Activated T-helper 1 cell treated with anti-CD3 and anti-CD28 coated beads, Interleukin-2, amount 50 U/mL, for 16 hours (primary cell): ENCODE measurements around the gene TMED3.
"Not testable (repeated sequence)": the region's sequence is repeated elsewhere in the genome, so short reads cannot be mapped to it uniquely, and the experiment has no call there.

Experiments
- DNase-seq, 2 donors: peaks; one replicate each; pipeline ENCODE4 v3.0.0-alpha.2; 2020; ENCODE audit warnings: low read depth in 1 of 2, low spot score in 1 of 2

TMED3 gene

DNA sequence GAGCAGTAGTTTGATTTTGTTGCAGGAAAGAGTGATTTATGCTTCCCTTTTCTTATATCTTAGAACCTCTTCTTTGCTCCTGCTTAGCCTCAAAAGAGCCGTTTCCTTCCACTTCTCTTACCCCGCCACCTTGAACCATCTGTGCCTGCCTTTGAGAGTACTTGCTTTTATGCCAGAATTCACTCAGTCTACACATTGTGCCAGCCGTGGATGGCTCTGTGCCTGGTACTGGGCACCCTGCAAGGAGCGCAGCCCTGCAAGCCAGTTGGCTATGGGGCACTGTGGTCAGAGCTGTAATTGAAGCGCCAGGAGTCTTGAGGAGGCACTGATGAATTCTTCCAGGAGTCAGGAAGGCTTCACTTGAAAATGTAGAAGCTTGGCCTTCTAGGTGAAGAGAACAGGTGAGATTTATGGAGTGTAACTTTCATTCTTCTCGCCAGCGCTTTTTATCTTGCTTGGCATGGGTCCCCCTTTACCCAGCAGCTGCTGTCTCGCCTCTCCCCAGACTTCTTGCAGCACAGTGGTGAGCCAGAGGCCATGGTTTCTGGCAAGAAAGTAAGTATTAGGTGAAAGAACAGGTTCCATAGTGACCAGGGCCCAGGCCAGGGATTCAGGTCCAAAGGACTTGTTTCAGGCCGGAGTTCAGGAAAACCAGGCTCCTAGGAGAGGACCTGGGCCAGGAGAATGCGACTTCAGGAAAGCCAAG lies 4.9 kb downstream of the TMED3 start:
- no peak for DNase-seq

GRCh38 chr15:79316864-79317263 lies 6.0 kb downstream of the TMED3 start:
- DNase-seq, result no peak

DNA sequence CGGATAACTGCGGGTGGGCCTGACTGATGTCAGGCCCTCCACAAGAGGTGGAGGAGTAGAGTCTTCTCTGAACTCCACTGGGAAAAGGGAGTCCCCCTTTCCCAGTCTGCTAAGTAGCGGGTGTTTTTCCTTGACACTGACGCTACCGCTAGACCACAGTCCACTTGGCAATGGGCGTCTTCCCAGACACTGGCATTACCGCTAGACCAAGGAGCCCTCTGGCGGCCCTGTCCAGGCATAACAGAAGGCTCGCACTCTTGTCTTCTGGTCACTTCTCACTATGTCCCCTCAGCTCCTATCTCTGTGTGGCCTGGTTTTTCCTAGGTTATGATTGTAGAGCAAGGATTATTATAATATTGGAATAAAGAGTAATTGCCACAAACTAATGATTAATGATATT lies 9.1 kb downstream of the TMED3 start:
- not testable (repeated sequence) for DNase-seq

DNA sequence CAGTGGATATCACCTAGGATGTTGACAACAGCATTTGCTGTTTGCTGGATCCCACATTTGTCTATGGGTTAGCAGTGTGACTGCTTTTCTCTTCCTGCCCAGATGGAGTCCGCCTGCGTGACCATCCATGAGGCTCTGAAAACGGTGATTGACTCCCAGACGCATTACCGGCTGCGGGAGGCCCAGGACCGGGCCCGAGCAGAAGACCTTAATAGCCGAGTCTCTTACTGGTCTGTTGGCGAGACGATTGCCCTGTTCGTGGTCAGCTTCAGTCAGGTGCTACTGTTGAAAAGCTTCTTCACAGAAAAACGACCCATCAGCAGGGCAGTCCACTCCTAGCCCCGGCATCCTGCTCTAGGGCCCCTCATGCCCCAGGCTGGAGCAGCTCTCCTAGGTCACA lies 11.0 kb downstream of the TMED3 start:
- DNase-seq, result no peak

DNA sequence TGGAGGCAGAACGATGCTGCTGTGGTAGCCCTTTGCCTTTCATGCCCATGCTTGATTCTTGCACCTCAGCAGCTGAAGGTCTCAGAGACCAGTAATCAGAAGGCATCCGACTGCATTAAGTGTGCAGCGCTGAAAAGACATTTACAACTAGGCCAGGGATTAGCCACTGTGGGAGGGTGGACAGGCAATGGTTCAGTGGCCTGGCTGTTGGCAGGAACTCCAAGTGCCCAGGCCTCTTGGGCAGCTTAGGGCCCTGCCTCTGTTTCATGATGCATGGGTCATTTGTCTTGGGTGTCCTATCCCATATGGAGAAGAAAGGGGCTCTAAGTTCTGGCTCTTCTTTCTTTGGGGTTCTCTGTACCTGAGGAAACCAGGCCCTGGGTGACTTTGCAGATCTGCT lies 11.4 kb downstream of the TMED3 start:
- DNase-seq, result no peak

DNA sequence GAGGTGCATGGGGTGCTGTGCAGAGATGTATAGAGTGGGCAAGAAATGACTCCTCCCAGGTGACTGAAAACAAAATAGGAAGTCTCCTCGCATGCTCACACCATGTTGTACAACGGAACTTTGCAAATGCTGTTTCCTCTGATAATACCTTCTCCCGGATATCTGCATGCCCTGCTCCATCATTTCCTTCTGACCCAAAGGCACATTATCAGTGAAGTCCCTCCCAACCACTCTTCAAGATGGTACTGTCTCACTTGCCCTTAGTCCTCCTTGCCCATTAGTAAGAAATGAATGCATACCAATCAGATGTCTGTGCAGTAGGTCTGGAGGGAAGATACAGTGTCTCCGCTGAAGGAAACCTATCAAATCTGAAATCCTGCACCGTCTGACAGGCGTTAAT lies 12.0 kb downstream of the TMED3 start:
- no peak for DNase-seq

- DNase-seq, result no peak
Measured at GRCh38 chr15:79329171-79329611, 18.3 kb downstream of the TMED3 start.

- no peak for DNase-seq
Measured at GRCh38 chr15:79332824-79333510, 22.1 kb downstream of the TMED3 start.

DNA sequence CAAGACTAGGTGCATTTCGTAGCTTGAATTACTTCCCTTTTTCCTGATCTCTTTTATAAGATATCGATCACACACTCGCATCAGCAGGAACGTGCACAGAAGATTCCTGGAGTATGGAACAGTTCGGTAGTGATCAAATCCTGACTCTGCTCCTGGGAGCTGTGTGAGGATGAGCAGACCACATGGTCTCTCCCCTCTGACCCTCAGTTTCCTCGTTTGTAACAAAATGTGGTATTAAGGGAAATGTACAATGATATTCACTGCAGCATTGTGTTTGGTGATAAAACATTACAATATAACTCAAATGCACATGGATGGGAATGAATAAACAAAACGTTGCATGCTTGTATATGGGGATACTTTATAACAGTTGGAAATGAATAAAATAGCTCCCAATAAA lies 26.7 kb downstream of the TMED3 start:
- DNase-seq, result no peak

DNA sequence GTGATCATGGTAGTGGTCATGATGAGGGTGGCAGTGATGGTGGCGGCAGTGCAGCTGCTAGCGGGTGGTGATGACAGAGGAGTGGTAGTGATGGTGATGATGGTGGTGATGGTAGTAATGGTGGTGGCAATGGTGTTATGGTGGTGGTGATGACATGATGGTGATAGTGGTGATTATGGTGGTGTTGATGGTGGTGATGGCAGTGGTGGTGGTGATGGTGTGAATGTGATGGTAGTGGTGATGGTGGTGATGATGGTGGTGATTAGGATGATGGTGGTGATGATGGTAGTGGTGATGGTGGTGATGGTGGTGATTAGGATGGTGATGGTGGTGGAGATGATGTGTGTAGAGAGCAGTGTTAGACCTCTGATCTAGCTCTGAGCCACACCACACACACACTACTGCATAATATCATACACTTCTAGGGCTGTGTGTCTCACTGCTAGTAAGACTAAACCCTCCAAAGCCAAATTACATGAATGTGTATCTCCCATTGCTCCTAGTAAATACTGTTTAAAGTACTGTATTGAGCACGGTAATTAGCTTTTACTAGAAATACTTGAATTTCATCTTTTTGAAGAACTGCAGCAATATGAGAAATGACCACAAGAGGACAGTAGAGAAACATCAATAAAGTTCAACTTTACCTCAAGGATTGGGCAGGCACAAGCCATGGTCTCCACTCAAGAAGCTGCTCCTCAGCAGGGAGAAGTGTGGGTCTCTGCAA lies 28.8 kb downstream of the TMED3 start:
- no peak for DNase-seq

- no peak for DNase-seq
Measured at GRCh38 chr15:79340315-79340602, 29.3 kb downstream of the TMED3 start.

DNA sequence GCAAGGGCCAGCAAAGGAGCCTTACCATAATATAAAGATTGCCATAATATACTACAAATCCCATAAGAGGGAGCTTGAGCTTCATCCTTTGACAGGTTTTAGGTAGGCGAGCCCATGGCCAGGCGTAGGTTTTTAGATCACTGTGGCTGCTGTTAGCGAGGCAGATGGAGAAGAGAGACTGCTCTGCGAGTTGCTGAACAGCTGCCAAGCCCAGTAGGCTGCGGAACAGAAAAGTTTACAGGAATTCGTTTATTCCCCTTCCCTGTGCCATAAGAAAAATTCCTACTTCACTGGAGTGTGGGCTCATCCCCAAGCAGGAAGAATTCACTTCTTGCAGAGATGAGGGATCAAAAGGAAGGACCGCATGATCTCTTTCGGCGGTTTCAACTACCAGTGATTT lies 30.5 kb downstream of the TMED3 start:
- DNase-seq, result no peak

- no peak for DNase-seq
Measured at GRCh38 chr15:79349525-79349924, 38.6 kb downstream of the TMED3 start.

DNA sequence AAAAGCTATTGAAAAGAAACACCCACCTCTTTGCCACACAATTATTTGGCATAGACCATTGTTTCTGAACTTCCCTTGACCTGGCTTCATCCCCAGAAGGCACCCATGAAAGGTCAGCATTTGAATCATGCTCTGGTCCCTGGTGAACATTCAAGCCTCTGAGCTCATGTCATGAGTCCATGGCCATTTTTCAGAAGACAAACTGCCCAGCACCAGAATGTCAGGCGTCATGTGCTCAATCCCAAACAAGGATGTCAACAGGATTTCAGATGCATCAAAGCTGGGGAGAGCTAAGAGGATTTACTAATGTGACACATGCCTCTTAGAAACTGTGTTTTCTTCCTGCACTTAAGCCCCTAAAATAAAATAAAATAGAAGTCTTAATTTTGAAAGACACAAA lies 41.3 kb downstream of the TMED3 start:
- DNase-seq, result no peak

- DNase-seq, result no peak
Measured at GRCh38 chr15:79357566-79357965, 46.7 kb downstream of the TMED3 start.

- no peak for DNase-seq
Measured at GRCh38 chr15:79358069-79358468, 47.2 kb downstream of the TMED3 start.

DNA sequence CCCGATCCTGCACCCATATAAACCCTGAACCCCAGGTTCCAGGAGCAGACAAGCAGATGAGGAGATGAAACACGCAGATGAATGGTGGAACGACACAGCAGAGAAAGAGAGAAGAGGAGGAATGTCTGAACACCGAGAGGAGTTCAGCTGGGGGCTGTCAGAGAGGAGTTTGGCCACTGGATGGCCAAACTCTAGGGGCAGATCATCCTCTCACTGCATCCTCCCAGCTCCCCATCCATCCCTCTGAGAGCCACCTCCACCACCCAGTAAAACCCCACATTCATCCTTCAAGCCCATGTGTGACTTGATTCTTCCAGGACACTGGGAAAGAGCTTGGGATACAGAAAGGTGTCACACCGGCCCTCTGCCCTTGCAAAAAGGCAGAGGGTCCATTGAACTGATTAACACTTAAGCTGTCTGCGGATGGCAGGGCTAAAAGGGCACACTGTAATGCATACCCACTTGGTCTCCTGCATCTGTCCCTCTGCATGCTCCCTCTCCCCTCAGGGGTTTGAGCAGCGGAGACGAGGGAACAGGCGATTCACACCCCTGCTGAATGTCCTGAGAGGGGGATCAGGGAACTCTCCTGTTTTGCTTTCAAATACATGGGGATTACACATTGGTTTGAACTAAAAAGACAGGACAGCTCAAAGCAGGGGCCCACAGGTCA lies 53.8 kb downstream of the TMED3 start:
- no peak for DNase-seq

- DNase-seq, result no peak
Measured at GRCh38 chr15:79365765-79366164, 54.9 kb downstream of the TMED3 start.

DNA sequence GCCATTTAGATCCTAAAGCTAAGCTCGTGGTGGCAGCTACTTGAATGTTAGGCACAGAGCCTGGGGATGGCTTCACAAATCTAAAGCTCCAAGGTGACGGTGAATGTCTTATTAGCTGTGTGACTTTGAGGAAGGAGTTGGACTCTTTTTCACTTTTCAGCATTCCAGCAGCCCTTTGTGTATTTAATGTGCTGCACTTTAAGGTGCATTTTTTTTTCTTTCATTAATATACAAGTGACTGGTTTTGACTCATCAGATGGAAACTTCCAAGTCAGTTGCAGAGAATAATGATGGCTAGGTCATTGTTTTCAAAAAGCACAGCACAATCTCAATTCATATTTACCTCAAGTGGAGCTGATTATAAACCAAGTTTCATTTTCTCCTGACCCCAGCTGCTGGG lies 55.8 kb downstream of the TMED3 start:
- no peak for DNase-seq

GRCh38 chr15:79370716-79371115 lies 59.8 kb downstream of the TMED3 start:
- DNase-seq, result no peak

DNA sequence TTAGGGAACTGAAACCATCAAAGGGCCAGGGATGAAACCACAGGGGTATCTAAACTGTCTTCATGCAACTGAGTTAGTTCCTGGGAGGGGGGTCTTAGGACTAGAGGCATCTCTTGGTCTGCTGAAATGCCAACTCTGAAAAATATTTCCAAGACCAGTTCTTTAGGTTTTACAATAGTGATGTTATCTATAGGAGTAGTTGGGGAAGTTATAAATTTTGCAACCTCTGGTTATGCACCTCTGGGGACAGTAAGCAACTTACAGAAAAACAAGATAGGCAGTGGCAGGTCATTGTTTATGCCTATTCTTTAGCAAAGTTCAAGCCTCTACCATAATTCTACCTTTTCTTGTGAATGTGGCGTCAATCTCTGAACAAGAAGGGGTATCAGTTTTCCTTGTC lies 60.7 kb downstream of the TMED3 start:
- DNase-seq, result no peak

GRCh38 chr15:79372428-79372827 lies 61.5 kb downstream of the TMED3 start:
- no peak for DNase-seq
